Activated T-helper 9 cell treated with anti-CD3 and anti-CD28 coated beads, Interleukin-2, amount 50 U/mL, for 16 hours (primary cell): ENCODE data around the gene MACROD2.
"Not testable (repeated sequence)": the region's sequence is repeated elsewhere in the genome, so short reads cannot be mapped to it uniquely, and the experiment has no call there.

ENCODE experiments used
- DNase-seq: peaks from one replicate; pipeline ENCODE4 v3.0.0-alpha.2; 2020; ENCODE audit warnings: low read depth

The MACROD2 gene

GRCh38 chr20:15977026-15977425 is 1981.7 kb downstream of the MACROD2 start:
- DNase-seq: no peak

GRCh38 chr20:15977758-15978157 is 1982.4 kb downstream of the MACROD2 start:
- no peak for DNase-seq

GRCh38 chr20:15985494-15986368 is 1990.4 kb downstream of the MACROD2 start:
- not testable (repeated sequence) for DNase-seq

- DNase-seq: no peak
Observed at GRCh38 chr20:15986690-15987089, 1991.4 kb downstream of the MACROD2 start.

- no peak for DNase-seq
Observed at GRCh38 chr20:15991279-15991678, 1996.0 kb downstream of the MACROD2 start.

- no peak for DNase-seq
Observed at GRCh38 chr20:15992564-15992963, 1997.2 kb downstream of the MACROD2 start.

- DNase-seq: no peak
Observed at GRCh38 chr20:16000112-16000511, 2004.8 kb downstream of the MACROD2 start.

GRCh38 chr20:16001286-16001685 is 2006.0 kb downstream of the MACROD2 start:
- DNase-seq: no peak

- no peak for DNase-seq
Observed at GRCh38 chr20:16003310-16003709, 2008.0 kb downstream of the MACROD2 start.

GRCh38 chr20:16004108-16004854 is 2009.0 kb downstream of the MACROD2 start:
- DNase-seq: no peak

GRCh38 chr20:16005021-16005914 is 2010.0 kb downstream of the MACROD2 start:
- DNase-seq: no peak

- no peak for DNase-seq
Observed at GRCh38 chr20:16005915-16006493, 2010.7 kb downstream of the MACROD2 start.

GRCh38 chr20:16007164-16007563 is 2011.8 kb downstream of the MACROD2 start:
- no peak for DNase-seq

- no peak for DNase-seq
Observed at GRCh38 chr20:16007962-16008361, 2012.6 kb downstream of the MACROD2 start.

GRCh38 chr20:16011056-16011455 is 2015.7 kb downstream of the MACROD2 start:
- no peak for DNase-seq

GRCh38 chr20:16011519-16011918 is 2016.2 kb downstream of the MACROD2 start:
- no peak for DNase-seq

GRCh38 chr20:16012934-16013333 is 2017.6 kb downstream of the MACROD2 start:
- not testable (repeated sequence) for DNase-seq

GRCh38 chr20:16013631-16014030 is 2018.3 kb downstream of the MACROD2 start:
- no peak for DNase-seq

GRCh38 chr20:16014436-16014835 is 2019.1 kb downstream of the MACROD2 start:
- no peak for DNase-seq

GRCh38 chr20:16017656-16018055 is 2022.3 kb downstream of the MACROD2 start:
- DNase-seq: no peak

GRCh38 chr20:16018881-16019280 is 2023.6 kb downstream of the MACROD2 start:
- DNase-seq: no peak

- DNase-seq: no peak
Observed at GRCh38 chr20:16020971-16021370, 2025.7 kb downstream of the MACROD2 start.
